Activated T-cell treated with anti-CD3 and anti-CD28 coated beads, Interleukin-2, amount 50 U/mL, for 24 hours (primary cell): ENCODE data around the gene EXTL1.
A peak's percentile ranks its signal among the peaks of the same experiment; 100 is the strongest.

Experiments used
- DNase-seq: peaks from one replicate; pipeline ENCODE4 v3.0.0-alpha.2; 2020
- H3K27ac Mint-ChIP-seq: 2 replicates; pipeline ENCODE4 v1.8.0; 2020; ENCODE audit warnings: mild to moderate bottlenecking, mixed read lengths
- H3K27me3 Mint-ChIP-seq: 2 replicates; pipeline ENCODE4 v1.8.0; 2020; ENCODE audit warnings: mixed read lengths
- H3K36me3 Mint-ChIP-seq: 2 replicates; pipeline ENCODE4 v1.8.0; 2020; ENCODE audit warnings: low read depth, mixed read lengths
- H3K4me1 Mint-ChIP-seq: 2 replicates; pipeline ENCODE4 v1.8.0; 2020; ENCODE audit warnings: low read depth, mixed read lengths
- H3K4me3 Mint-ChIP-seq: 2 replicates; pipeline ENCODE4 v1.8.0; 2020; ENCODE audit warnings: mild to moderate bottlenecking, moderate library complexity, mixed read lengths
- H3K9me3 Mint-ChIP-seq: 2 replicates; pipeline ENCODE4 v1.8.0; 2020; ENCODE audit warnings: mixed read lengths

Gene EXTL1

GRCh38 chr1:26027716-26028489 is 6.3 kb downstream of the EXTL1 start:
- DNase-seq = no peak
- no peaks in the 10 kb centered on the region for H3K9me3 Mint-ChIP-seq
- H3K27me3 Mint-ChIP-seq = no peaks in the 10 kb centered on the region
- H3K4me1 Mint-ChIP-seq = peaks cover 4% of the 10 kb centered on the region
- H3K36me3 Mint-ChIP-seq = no peaks in the 10 kb centered on the region
- H3K27ac Mint-ChIP-seq = no peak overlapping the region
- H3K4me3 Mint-ChIP-seq = no peak overlapping the region

GRCh38 chr1:26028490-26028980 is 7.0 kb downstream of the EXTL1 start:
- Mint-ChIP-seq H3K4me1 (peaks cover 4% of the 10 kb centered on the region), H3K4me3 (no peak overlapping the region), H3K9me3 (no peaks in the 10 kb centered on the region), H3K27me3 (no peaks in the 10 kb centered on the region), H3K36me3 (no peaks in the 10 kb centered on the region), H3K27ac (no peak overlapping the region)
- no peak for DNase-seq

GRCh38 chr1:26029054-26029863 is 7.7 kb downstream of the EXTL1 start:
- no peaks in the 10 kb centered on the region for H3K36me3 Mint-ChIP-seq
- no peaks in the 10 kb centered on the region for H3K9me3 Mint-ChIP-seq
- H3K4me1 Mint-ChIP-seq = peaks cover 4% of the 10 kb centered on the region
- DNase-seq = no peak
- H3K27me3 Mint-ChIP-seq = peaks cover 4% of the 10 kb centered on the region
- no peak overlapping the region for H3K4me3 Mint-ChIP-seq
- no peak overlapping the region for H3K27ac Mint-ChIP-seq

GRCh38 chr1:26029864-26030481 is 8.4 kb downstream of the EXTL1 start:
- Mint-ChIP-seq H3K4me3 (no peak overlapping the region), H3K27me3 (peaks cover 10% of the 10 kb centered on the region), H3K27ac (no peak overlapping the region), H3K36me3 (no peaks in the 10 kb centered on the region), H3K4me1 (peaks cover 11% of the 10 kb centered on the region), H3K9me3 (no peaks in the 10 kb centered on the region)
- no peak for DNase-seq

- Mint-ChIP-seq H3K36me3 (peaks cover 3% of the 10 kb centered on the region), H3K4me3 (no peak overlapping the region), H3K27ac (no peak overlapping the region), H3K27me3 (peaks cover 10% of the 10 kb centered on the region), H3K9me3 (no peaks in the 10 kb centered on the region), H3K4me1 (peaks cover 21% of the 10 kb centered on the region)
- no peak for DNase-seq
These were observed 9.6 kb downstream of the EXTL1 start for GRCh38 chr1:26031196-26031595.

GRCh38 chr1:26031611-26032220 is 10.1 kb downstream of the EXTL1 start:
- H3K4me1 Mint-ChIP-seq = peaks cover 26% of the 10 kb centered on the region
- H3K36me3 Mint-ChIP-seq = peaks cover 3% of the 10 kb centered on the region
- H3K27ac Mint-ChIP-seq = no peak overlapping the region
- no peak for DNase-seq
- no peak overlapping the region for H3K4me3 Mint-ChIP-seq
- peaks cover 10% of the 10 kb centered on the region for H3K27me3 Mint-ChIP-seq
- H3K9me3 Mint-ChIP-seq = no peaks in the 10 kb centered on the region

- DNase-seq = no peak
- Mint-ChIP-seq H3K4me3 (no peak overlapping the region), H3K27ac (no peak overlapping the region), H3K27me3 (peaks cover 10% of the 10 kb centered on the region), H3K9me3 (no peaks in the 10 kb centered on the region), H3K4me1 (peaks cover 25% of the 10 kb centered on the region), H3K36me3 (peaks cover 3% of the 10 kb centered on the region)
These were observed 11.2 kb downstream of the EXTL1 start for GRCh38 chr1:26032656-26033357.

GRCh38 chr1:26034504-26035202 is 13.1 kb downstream of the EXTL1 start:
- no peaks in the 10 kb centered on the region for H3K9me3 Mint-ChIP-seq
- H3K36me3 Mint-ChIP-seq = peaks cover 3% of the 10 kb centered on the region
- DNase-seq = no peak
- peak overlapping the region; percentile 87 for H3K4me3 Mint-ChIP-seq
- H3K4me1 Mint-ChIP-seq = peaks cover 23% of the 10 kb centered on the region
- peak overlapping the region; percentile 64 for H3K27ac Mint-ChIP-seq
- peaks cover 10% of the 10 kb centered on the region for H3K27me3 Mint-ChIP-seq

- DNase-seq = peak; percentile 91
- H3K27ac Mint-ChIP-seq = peak overlapping the region; percentile 89
- peaks cover 23% of the 10 kb centered on the region for H3K4me1 Mint-ChIP-seq
- H3K4me3 Mint-ChIP-seq = peak overlapping the region; percentile 87
- peaks cover 10% of the 10 kb centered on the region for H3K27me3 Mint-ChIP-seq
- peaks cover 3% of the 10 kb centered on the region for H3K36me3 Mint-ChIP-seq
- H3K9me3 Mint-ChIP-seq = no peaks in the 10 kb centered on the region
These were observed 13.8 kb downstream of the EXTL1 start for GRCh38 chr1:26035203-26035958.

- peaks cover 3% of the 10 kb centered on the region for H3K36me3 Mint-ChIP-seq
- H3K4me1 Mint-ChIP-seq = peaks cover 23% of the 10 kb centered on the region
- no peaks in the 10 kb centered on the region for H3K9me3 Mint-ChIP-seq
- H3K4me3 Mint-ChIP-seq = peak overlapping the region; percentile 87
- peak; percentile 91 for DNase-seq
- H3K27ac Mint-ChIP-seq = peak overlapping the region; percentile 89
- peaks cover 10% of the 10 kb centered on the region for H3K27me3 Mint-ChIP-seq
These were observed 14.6 kb downstream of the EXTL1 start for GRCh38 chr1:26035959-26036755.

- H3K4me3 Mint-ChIP-seq = no peak overlapping the region
- H3K27me3 Mint-ChIP-seq = peaks cover 10% of the 10 kb centered on the region
These were observed 15.2 kb downstream of the EXTL1 start for GRCh38 chr1:26036756-26037281.

GRCh38 chr1:26037904-26038303 is 16.3 kb downstream of the EXTL1 start:
- H3K27ac Mint-ChIP-seq = no peak overlapping the region

More at GRCh38 chr1:26036756-26037281, 15.2 kb downstream of the EXTL1 start:
- no peak for DNase-seq
- peaks cover 23% of the 10 kb centered on the region for H3K4me1 Mint-ChIP-seq
- H3K36me3 Mint-ChIP-seq = peaks cover 3% of the 10 kb centered on the region
- H3K9me3 Mint-ChIP-seq = no peaks in the 10 kb centered on the region
- H3K27ac Mint-ChIP-seq = no peak overlapping the region

More at GRCh38 chr1:26037904-26038303, 16.3 kb downstream of the EXTL1 start:
- no peak for DNase-seq
- peaks cover 10% of the 10 kb centered on the region for H3K27me3 Mint-ChIP-seq
- H3K9me3 Mint-ChIP-seq = no peaks in the 10 kb centered on the region
- no peak overlapping the region for H3K4me3 Mint-ChIP-seq
- peaks cover 3% of the 10 kb centered on the region for H3K36me3 Mint-ChIP-seq
- peaks cover 23% of the 10 kb centered on the region for H3K4me1 Mint-ChIP-seq
